ENCODE measurements around the gene MRPL12. TPM values are rescaled to one million over a fixed set of nuclear protein-coding genes. Genes with fewer than 3 reads are reported as not detected.
"Not testable (repeated sequence)": the region's sequence is repeated elsewhere in the genome, so short reads cannot be mapped to it uniquely, and the experiment has no call there.

MRPL12 gene
- total and polyA plus RNA-seq, 9 of the 15 experiments (the other 6 are each of a cell fraction or from before 2014, with no cell fraction given) = 0.94 to 338 (median 100) TPM

DNA sequence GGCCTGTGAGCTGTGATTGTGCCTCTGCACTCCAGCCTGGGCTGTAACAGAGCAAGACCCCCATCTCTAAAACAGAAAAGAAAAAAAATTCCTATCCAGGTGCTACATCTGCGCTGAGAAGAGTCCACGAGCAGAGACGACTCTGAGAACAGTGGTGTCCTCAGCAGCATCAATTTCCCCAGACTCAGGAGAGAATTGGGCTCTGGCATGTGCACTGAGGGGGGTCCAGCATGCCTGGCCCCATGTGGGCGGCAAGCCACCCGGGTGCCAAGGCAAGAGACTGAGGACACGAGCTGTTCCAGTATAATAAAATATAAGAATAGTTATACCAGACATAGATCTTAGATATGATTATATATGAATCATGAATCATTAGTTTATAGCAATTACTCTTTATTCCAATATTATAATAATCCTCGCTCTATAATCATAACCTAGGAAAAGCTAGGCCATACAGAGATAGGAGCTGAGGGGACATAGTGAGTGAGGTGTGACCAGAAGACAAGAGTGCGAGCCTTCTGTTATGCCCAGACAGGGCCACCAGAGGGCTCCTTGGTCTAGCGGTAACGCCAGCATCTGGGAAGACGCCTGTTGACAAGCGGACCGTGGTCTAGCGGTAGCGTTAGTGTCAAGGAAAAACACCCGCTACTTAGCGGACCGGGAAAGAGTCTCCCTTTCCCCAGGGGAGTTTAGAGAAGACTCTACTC is 27.5 kb upstream of the MRPL12 start:
- H3K9me3 ChIP-seq (replicated peaks; ENCODE audit: control insufficient read depth, insufficient read depth, low read depth, low read length); H3K27ac ChIP-seq (ENCODE audit: extremely low read depth, low read depth, low read length); H3K4me2 ChIP-seq (ENCODE audit: insufficient read depth, low read length); H2AFZ ChIP-seq (ENCODE audit: low read depth, low read length); H3K79me2 ChIP-seq (ENCODE audit: control insufficient read depth, insufficient read depth, low read length); H3K4me3 ChIP-seq; in situ Hi-C loops (cut with MboI); H3K9me1 ChIP-seq (ENCODE audit: control insufficient read depth, insufficient read depth, low read length); H4K20me1 ChIP-seq (replicated peaks; ENCODE audit: control insufficient read depth, insufficient read depth, low read length); CTCF ChIA-PET (ENCODE audit: low intra/inter-chr PET ratio); H3K9ac ChIP-seq (ENCODE audit: insufficient read depth in 1 of 2, low read depth in 2 of 2, low read length in 2 of 2); H3K27me3 ChIP-seq (ENCODE audit: control insufficient read depth in 2 of 2, insufficient read depth in 2 of 2, low read length in 2 of 2); BruUV-seq (replicated peaks); intact Hi-C loops (cut with micrococcal nuclease); TF ChIP-seq REST (CRISPR knock-in tag; IDR thresholded peaks at IDR 0.05; ENCODE audit: low read depth): not testable (repeated sequence)
- WGBS (ENCODE audit: insufficient coverage, low coverage, missing lambda C conversion rate) = 30% methylated on average over 17 of the region's 18 CpGs
- Histone ChIP-seq H3K36me3 (ENCODE audit: control insufficient read depth, insufficient read depth, low read length) (peaks cover 45% of the 10 kb centered on the region; the same call in 2 of the 3 replicates), H3K4me1 (replicated peaks in 1 of 2; ENCODE audit: control insufficient read depth in 2 of 2, insufficient read depth in 2 of 2, low read length in 2 of 2) (peaks cover 0 to 29% of the 10 kb centered on the region in 2 experiments; a peak in 2 of 5 replicates)
- FAIRE-seq (peak; percentile 98), DNase-seq (ENCODE audit: extremely low read depth in 1 of 4, low spot score in 3 of 4) (peak in 1 of 4 experiments; percentile 50), ATAC-seq (peak; percentile 46)
- POLR2A ChIA-PET = interaction anchor here (1.0 to 2.5 kb wide), 7 partner anchors 8 to 119 kb away, joined by 3 to 9 read pairs (median 5); partner anchors contain the start of genes ARL16, CCDC137, HGS and OXLD1
- peak; percentile 64 to 72; a peak in 3 of 4 replicates for TF ChIP-seq FOXK2 (conservative IDR thresholded peaks at IDR 0.05 in 1 of 2, IDR thresholded peaks at IDR 0.05 in 1 of 2; ENCODE audit: low read depth in 2 of 2)
- TF ChIP-seq REST (IDR thresholded peaks at IDR 0.05; ENCODE audit: borderline replicate concordance) = peak; percentile 42; the same call in 1 of the 2 replicates
- TF ChIP-seq, protein P1, sequence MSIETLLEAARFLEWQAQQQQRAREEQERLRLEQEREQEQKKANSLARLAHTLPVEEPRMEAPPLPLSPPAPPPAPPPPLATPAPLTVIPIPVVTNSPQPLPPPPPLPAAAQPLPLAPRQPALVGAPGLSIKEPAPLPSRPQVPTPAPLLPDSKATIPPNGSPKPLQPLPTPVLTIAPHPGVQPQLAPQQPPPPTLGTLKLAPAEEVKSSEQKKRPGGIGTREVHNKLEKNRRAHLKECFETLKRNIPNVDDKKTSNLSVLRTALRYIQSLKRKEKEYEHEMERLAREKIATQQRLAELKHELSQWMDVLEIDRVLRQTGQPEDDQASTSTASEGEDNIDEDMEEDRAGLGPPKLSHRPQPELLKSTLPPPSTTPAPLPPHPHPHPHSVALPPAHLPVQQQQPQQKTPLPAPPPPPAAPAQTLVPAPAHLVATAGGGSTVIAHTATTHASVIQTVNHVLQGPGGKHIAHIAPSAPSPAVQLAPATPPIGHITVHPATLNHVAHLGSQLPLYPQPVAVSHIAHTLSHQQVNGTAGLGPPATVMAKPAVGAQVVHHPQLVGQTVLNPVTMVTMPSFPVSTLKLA (conservative IDR thresholded peaks at IDR 0.05) = peak; percentile 18 to 43; a peak in 1 of 4 replicates
- peak; percentile 44 to 56 (median 50) for TF ChIP-seq CTCF (IDR thresholded peaks at IDR 0.05 in 2 of 3, conservative IDR thresholded peaks at IDR 0.05 in 1 of 3; ENCODE audit: insufficient read depth in 2 of 3, low read depth in 1 of 3, low read length in 3 of 3)
- TF ChIP-seq, protein P2, sequence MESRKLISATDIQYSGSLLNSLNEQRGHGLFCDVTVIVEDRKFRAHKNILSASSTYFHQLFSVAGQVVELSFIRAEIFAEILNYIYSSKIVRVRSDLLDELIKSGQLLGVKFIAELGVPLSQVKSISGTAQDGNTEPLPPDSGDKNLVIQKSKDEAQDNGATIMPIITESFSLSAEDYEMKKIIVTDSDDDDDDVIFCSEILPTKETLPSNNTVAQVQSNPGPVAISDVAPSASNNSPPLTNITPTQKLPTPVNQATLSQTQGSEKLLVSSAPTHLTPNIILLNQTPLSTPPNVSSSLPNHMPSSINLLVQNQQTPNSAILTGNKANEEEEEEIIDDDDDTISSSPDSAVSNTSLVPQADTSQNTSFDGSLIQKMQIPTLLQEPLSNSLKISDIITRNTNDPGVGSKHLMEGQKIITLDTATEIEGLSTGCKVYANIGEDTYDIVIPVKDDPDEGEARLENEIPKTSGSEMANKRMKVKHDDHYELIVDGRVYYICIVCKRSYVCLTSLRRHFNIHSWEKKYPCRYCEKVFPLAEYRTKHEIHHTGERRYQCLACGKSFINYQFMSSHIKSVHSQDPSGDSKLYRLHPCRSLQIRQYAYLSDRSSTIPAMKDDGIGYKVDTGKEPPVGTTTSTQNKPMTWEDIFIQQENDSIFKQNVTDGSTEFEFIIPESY (CRISPR knock-in tag; IDR thresholded peaks at IDR 0.05) = peak; percentile 73
